Measurements from ENCODE around the gene BNC2. TPM values are rescaled to one million over a fixed set of nuclear protein-coding genes. Genes with fewer than 3 reads are reported as not detected.

Gene BNC2
- total RNA-seq, 1 experiment from 2014 or later = 43.6 TPM

GRCh38 chr9:16429671-16430070, 440.8 kb downstream of the BNC2 start:
- no CpG with 5 or more reads among the region's 5 CpGs for WGBS (ENCODE audit: extremely low coverage, insufficient read length, low lambda C conversion rate)
- Mint-ChIP-seq H3K9me3 (no peaks in the 10 kb centered on the region), H3K27ac (peak overlapping the region in 1 of 3 experiments; percentile 14; a peak in 1 of 7 replicates)

More at GRCh38 chr9:16429671-16430070, 440.8 kb downstream of the BNC2 start:
- Histone ChIP-seq H2BK120ac (ENCODE audit: low read depth, low read length, poor library complexity, severe bottlenecking) (no peak overlapping the region), H3K18ac (ENCODE audit: insufficient read length, low read depth, low read length) (no peak overlapping the region), H2BK5ac (ENCODE audit: insufficient read length, low read length) (no peak overlapping the region), H3K9ac (ENCODE audit: extremely low read depth, insufficient read length, low read length) (no peak overlapping the region), H2BK12ac (ENCODE audit: insufficient read length, low read depth, low read length) (no peak overlapping the region), H3K79me1 (ENCODE audit: insufficient read depth, low read depth, low read length, poor library complexity, severe bottlenecking) (no peaks in the 10 kb centered on the region), H4K20me1 (ENCODE audit: control insufficient read depth, insufficient read depth, insufficient read length) (no peaks in the 10 kb centered on the region), H3K27me3 (ENCODE audit: insufficient read depth, low read length) (no peaks in the 10 kb centered on the region), H3K4ac (ENCODE audit: low read depth, low read length) (no peak overlapping the region), H4K5ac (ENCODE audit: insufficient read length, low read depth, low read length) (no peak overlapping the region), H4K91ac (ENCODE audit: insufficient read length, low read depth, low read length) (no peak overlapping the region), H3K27ac (ENCODE audit: insufficient read length, low read depth, low read length) (no peak overlapping the region), H4K8ac (replicated peaks; ENCODE audit: insufficient read length, low read depth, low read length) (no peak overlapping the region), H3K79me2 (ENCODE audit: insufficient read depth, low read length) (no peaks in the 10 kb centered on the region), H2AFZ (ENCODE audit: low read length) (no peak overlapping the region), H3K23me2 (ENCODE audit: insufficient read length, low read depth, low read length, poor library complexity, severe bottlenecking) (no peaks in the 10 kb centered on the region), H3K9me3 (ENCODE audit: control insufficient read depth, low read depth, low read length) (no peaks in the 10 kb centered on the region), H2BK20ac (ENCODE audit: low read depth, low read length, poor library complexity, severe bottlenecking) (no peak overlapping the region), H3K56ac (ENCODE audit: insufficient read length, low read depth, low read length) (no peak overlapping the region), H2AK5ac (ENCODE audit: insufficient read length, low read length) (no peak overlapping the region), H3T11ph (ENCODE audit: low read length) (no peak overlapping the region), H3K14ac (ENCODE audit: insufficient read depth, low read length) (no peak overlapping the region), H3K4me2 (ENCODE audit: insufficient read depth, insufficient read length, low read length) (no peak overlapping the region), H2BK15ac (ENCODE audit: low read depth, low read length) (no peak overlapping the region), H3K23ac (ENCODE audit: insufficient read length, low read depth, low read length) (no peak overlapping the region), H3K4me1 (ENCODE audit: insufficient read depth, low read length) (peaks cover 8% of the 10 kb centered on the region; the same call in 1 of the 2 replicates)
- DNase-seq = no peak
- H3K4me1 Mint-ChIP-seq = peaks cover 32 to 43% of the 10 kb centered on the region in 2 experiments
- no peaks in the 10 kb centered on the region for H3K27me3 Mint-ChIP-seq (ENCODE audit: low read depth)
- no peak for TF ChIP-seq CTCF (conservative IDR thresholded peaks at IDR 0.05)
- H3K36me3 Mint-ChIP-seq (ENCODE audit: insufficient read depth in 1 of 3, low read depth in 3 of 3) = peaks cover 0 to 9% (median 0%) of the 10 kb centered on the region in 3 experiments; a peak in 1 of 7 replicates
- H3K4me3 Mint-ChIP-seq = no peak overlapping the region

All from H9 (cell line).